KMS-11 (cell line): Measurements from ENCODE around the gene ART3.
"Not testable (repeated sequence)": the region's sequence is repeated elsewhere in the genome, so short reads cannot be mapped to it uniquely, and the experiment has no call there.

Experiments used
- H2AFZ ChIP-seq: fragments of 200-600 bp; sonication (generic); 2 replicates; pipeline ENCODE4 v1.6.1; 2016; ENCODE audit warnings: antibody characterized with exemption, mixed run types, low read depth
- H3K27ac ChIP-seq: fragments of 200-600 bp; sonication (generic); 2 replicates; pipeline ENCODE4 v1.6.1; 2016; ENCODE audit warnings: mild to moderate bottlenecking, mixed run types
- H3K27me3 ChIP-seq: fragments of 200-600 bp; sonication (generic); 2 replicates; pipeline ENCODE4 v1.6.1; 2017; ENCODE audit warnings: mild to moderate bottlenecking, low read depth, mixed run types, moderate library complexity; ENCODE audit not compliant: insufficient read depth
- H3K36me3 ChIP-seq: fragments of 200-600 bp; sonication (generic); 2 replicates; pipeline ENCODE4 v1.6.1; 2017; ENCODE audit warnings: mild to moderate bottlenecking, mixed run types; ENCODE audit not compliant: insufficient read depth
- H3K4me1 ChIP-seq: fragments of 200-600 bp; sonication (generic); 2 replicates; pipeline ENCODE4 v1.6.1; 2016; ENCODE audit warnings: mild to moderate bottlenecking, low read depth, mixed run types; ENCODE audit not compliant: poor library complexity, severe bottlenecking
- H3K4me2 ChIP-seq: fragments of 200-600 bp; sonication (generic); 2 replicates; pipeline ENCODE4 v1.7.0; 2016; ENCODE audit warnings: mild to moderate bottlenecking, mixed run types
- H3K4me3 ChIP-seq: fragments of 200-600 bp; sonication (generic); IDR thresholded peaks from 2 replicates; pipeline ENCODE4 v1.6.1; 2017; ENCODE audit warnings: low read depth, low read length, mixed read lengths; ENCODE audit not compliant: insufficient read depth
- H3K79me2 ChIP-seq: fragments of 200-600 bp; sonication (generic); 2 replicates; pipeline ENCODE4 v1.6.1; 2016; ENCODE audit warnings: low read depth, mixed run types; ENCODE audit not compliant: insufficient read depth
- H3K9ac ChIP-seq: fragments of 200-600 bp; sonication (generic); 2 replicates; pipeline ENCODE4 v1.6.1; 2016; ENCODE audit warnings: mild to moderate bottlenecking, mixed run types
- H4K20me1 ChIP-seq: fragments of 200-600 bp; sonication (generic); 2 replicates; pipeline ENCODE4 v1.6.1; 2016; ENCODE audit warnings: mild to moderate bottlenecking, mixed run types; ENCODE audit not compliant: insufficient read depth
- CTCF ChIP-seq: fragments of 200-600 bp; sonication (generic); conservative IDR thresholded peaks from 2 replicates; pipeline ENCODE4 v1.6.1; 2017; ENCODE audit warnings: low read depth, mild to moderate bottlenecking, antibody characterized with exemption, low read length, moderate library complexity, mixed read lengths

The ART3 gene

GRCh38 chr4:76035799-76036380, 38.6 kb upstream of the ART3 start, which contains the start of gene CXCL11:
Gene CXCL11 (minus strand): TSS chr4:76036070. CDS start chr4:76035987, 83 bp downstream.
- H3K4me3 ChIP-seq, result no peak within 1 kb of the TSS
- no peaks in the 10 kb centered on the region for H4K20me1 ChIP-seq
- H3K27me3 ChIP-seq, result no peaks in the 10 kb centered on the region
- no peak within 1 kb of the TSS for H2AFZ ChIP-seq
- H3K4me2 ChIP-seq, result peak within 1 kb of the TSS; percentile 29
- no peak within 1 kb of the TSS for H3K27ac ChIP-seq
- H3K79me2 ChIP-seq, result no peaks in the 10 kb centered on the region
- H3K4me1 ChIP-seq, result peaks cover 49% of the 10 kb centered on the region
- no peak for TF ChIP-seq CTCF
- no peaks in the 10 kb centered on the region; the same call in 1 of the 2 replicates for H3K36me3 ChIP-seq
- H3K9ac ChIP-seq, result no peak within 1 kb of the TSS

DNA sequence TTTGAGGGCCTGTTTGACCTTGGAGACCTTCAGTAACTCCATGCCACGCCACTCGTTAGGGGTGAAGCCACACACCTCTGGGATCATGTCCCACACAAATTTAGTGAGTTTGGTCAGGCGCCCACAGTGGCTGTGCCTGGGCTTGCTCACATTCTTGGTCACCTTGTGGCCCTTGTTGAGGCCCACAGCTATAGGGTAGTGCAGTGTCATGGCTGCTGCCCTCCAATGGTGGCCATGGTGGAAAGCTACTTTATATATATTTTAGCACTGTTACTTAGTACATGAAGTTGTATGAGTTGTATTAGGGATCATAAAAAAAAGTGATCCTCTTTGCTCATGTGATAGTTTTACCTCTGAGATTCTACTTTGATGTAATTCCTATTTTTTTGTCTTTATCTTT, 37.7 kb upstream of the ART3 start:
- no peaks in the 10 kb centered on the region for H3K27me3 ChIP-seq

DNA sequence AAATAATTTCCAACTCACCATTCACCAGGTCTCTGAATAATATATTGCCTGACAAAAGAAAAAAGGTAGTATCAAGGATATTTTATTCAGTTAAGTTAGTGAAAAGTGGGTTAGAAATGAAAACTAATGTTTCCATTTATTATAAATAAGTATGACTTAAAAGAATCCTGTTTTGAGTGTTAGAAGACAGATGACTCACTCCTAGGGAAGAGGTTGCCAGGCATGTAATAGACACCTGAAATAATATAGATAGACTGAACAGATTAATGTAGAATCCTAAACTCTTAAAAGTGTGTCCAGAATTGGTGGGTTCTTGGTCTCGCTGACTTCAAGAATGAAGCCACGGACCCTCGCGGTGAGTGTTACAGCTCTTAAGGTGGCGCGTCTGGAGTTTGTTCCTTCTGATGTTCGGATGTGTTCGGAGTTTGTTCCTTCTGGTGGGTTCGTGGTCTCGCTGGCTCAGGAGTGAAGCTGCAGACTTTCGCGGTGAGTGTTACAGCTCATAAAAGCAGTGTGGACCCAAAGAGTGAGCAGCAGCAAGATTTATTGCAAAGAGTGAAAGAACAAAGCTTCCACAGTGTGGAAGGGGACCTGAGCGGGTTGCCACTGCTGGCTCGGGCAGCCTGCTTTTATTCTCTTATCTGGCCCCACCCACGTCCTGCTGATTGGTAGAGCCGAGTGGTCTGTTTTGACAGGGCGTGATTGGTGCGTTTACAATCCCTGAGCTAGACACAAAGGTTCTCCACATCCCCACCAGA, 32.1 kb upstream of the ART3 start:
- not testable (repeated sequence) for H3K36me3 ChIP-seq, H3K27me3 ChIP-seq, H2AFZ ChIP-seq, H4K20me1 ChIP-seq, H3K4me3 ChIP-seq, H3K27ac ChIP-seq, H3K4me2 ChIP-seq, H3K4me1 ChIP-seq, H3K79me2 ChIP-seq, H3K9ac ChIP-seq

More for the DNA sequence above, 37.7 kb upstream of the ART3 start:
- Histone ChIP-seq H3K36me3 (no peaks in the 10 kb centered on the region; the same call in 1 of the 2 replicates), H3K4me1 (peaks cover 44% of the 10 kb centered on the region), H3K27ac (no peak overlapping the region), H2AFZ (no peak overlapping the region), H3K79me2 (no peaks in the 10 kb centered on the region), H3K4me3 (no peak overlapping the region), H4K20me1 (no peaks in the 10 kb centered on the region), H3K9ac (no peak overlapping the region), H3K4me2 (no peak overlapping the region)
- TF ChIP-seq CTCF, result no peak

DNA sequence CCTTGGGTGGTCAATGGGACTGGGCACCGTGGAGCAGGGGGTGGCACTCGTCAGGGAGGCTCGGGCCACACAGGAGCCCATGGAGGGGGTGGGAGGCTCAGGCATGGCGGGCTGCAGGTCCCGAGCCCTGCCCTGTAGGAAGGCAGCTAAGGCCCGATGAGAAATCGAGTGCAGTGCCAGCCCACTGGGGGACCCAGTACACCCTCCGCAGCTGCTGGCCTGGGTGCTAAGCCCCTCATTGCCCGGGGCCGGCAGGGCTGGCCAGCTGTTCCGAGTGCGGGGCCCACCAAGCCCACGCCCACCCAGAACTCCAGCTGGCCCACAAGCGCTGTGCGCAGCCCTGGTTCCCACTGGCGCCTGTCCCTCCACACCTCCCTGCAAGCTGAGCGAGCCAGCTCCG, 31.2 kb upstream of the ART3 start:
- not testable (repeated sequence) for H3K4me1 ChIP-seq, H2AFZ ChIP-seq, H3K9ac ChIP-seq, H3K27me3 ChIP-seq, H3K4me2 ChIP-seq, H3K27ac ChIP-seq, H3K36me3 ChIP-seq, H4K20me1 ChIP-seq, H3K79me2 ChIP-seq, H3K4me3 ChIP-seq

- H3K4me1 ChIP-seq, H3K79me2 ChIP-seq, H3K27me3 ChIP-seq, H4K20me1 ChIP-seq, H3K4me2 ChIP-seq, H3K4me3 ChIP-seq, H3K27ac ChIP-seq, H3K36me3 ChIP-seq, H3K9ac ChIP-seq, H2AFZ ChIP-seq: not testable (repeated sequence)
Measured at GRCh38 chr4:76044686-76045085, 29.8 kb upstream of the ART3 start.

DNA sequence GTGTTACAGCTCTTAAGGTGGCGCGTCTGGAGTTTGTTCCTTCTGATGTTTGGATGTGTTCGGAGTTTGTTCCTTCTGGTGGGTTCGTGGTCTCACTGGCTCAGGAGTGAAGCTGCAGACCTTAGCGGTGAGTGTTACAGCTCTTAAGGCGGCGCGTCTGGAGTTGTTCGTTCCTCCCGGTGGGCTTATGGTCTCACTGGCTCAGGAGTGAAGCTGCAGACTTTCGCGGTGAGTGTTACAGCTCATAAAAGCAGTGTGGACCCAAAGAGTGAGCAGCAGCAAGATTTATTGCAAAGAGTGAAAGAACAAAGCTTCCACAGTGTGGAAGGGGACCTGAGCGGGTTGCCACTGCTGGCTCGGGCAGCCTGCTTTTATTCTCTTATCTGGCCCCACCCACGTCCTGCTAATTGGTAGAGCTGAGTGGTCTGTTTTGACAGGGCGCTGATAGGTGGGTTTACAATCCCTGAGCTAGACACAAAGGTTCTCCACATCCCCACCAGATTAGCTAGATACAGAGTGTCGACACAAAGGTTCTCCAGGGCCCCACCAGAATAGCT, 24.6 kb upstream of the ART3 start:
- not testable (repeated sequence) for H3K4me2 ChIP-seq, H3K27me3 ChIP-seq, H3K79me2 ChIP-seq, H3K27ac ChIP-seq, H2AFZ ChIP-seq, H3K9ac ChIP-seq, H3K4me3 ChIP-seq, H4K20me1 ChIP-seq, H3K36me3 ChIP-seq
- peaks cover 10% of the 10 kb centered on the region for H3K4me1 ChIP-seq

DNA sequence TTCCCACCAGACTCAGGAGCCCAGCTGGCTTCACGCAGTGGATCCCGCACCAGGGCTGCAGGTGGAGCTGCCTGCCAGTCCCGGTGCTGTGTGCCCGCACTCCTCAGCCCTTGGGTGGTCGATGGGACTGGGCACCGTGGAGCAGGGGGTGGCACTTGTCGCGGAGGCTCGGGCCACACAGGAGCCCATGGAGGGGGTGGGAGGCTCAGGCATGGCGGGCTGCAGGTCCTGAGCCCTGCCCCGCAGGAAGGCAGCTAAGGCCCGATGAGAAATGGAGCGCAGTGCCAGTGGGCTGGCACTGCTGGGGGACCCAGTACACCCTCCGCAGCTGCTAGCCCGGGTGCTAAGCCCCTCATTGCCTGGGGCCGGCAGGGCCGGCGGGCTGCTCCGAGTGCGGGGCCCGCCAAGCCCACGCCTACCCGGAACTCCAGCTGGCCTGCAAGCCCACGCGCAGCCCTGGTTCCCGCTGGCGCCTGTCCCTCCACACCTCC, 23.9 kb upstream of the ART3 start:
- not testable (repeated sequence) for H4K20me1 ChIP-seq, H3K27me3 ChIP-seq, H3K79me2 ChIP-seq, H3K4me3 ChIP-seq, H3K27ac ChIP-seq, H3K36me3 ChIP-seq, H3K4me2 ChIP-seq, H3K9ac ChIP-seq, H2AFZ ChIP-seq
- peaks cover 15% of the 10 kb centered on the region for H3K4me1 ChIP-seq
